HG02970 (cell line): Measurements from ENCODE around the gene ARL4C.

Experiments
- ATAC-seq: cut with Tn5 transposase; IDR thresholded peaks from one replicate; pipeline ENCODE4 v1.9.1; 2021; ENCODE audit warnings: mild to moderate bottlenecking, moderate library complexity, moderate number of reproducible peaks; ENCODE audit not compliant: unreplicated experiment, low FRiP score

ARL4C gene

GRCh38 chr2:234450431-234451124 lies 46.3 kb downstream of the ARL4C start:
- no peak for ATAC-seq

- ATAC-seq: no peak
Measured at GRCh38 chr2:234448506-234449184, 48.2 kb downstream of the ARL4C start.

DNA sequence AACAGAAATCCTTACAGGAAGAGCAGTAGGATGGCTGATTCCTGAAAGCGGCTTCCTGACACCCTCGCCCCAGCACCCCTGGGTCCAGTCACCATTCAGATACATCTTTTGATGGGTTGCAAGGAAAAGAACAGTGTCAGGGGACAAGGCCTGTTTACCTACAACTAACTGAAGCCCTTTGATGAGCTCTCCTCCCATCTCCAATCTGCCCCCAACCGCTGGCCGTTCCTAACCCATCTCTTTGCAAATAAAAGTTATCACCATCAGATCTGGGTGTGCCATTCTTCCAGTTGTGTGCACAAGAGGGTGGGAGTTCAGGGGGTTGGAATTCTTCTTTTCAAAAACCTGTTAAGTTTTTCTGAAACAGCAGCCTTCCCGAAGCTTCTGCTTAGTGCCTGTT lies 48.9 kb downstream of the ARL4C start:
- no peak for ATAC-seq

GRCh38 chr2:234447189-234447588 lies 49.7 kb downstream of the ARL4C start:
- ATAC-seq: no peak

DNA sequence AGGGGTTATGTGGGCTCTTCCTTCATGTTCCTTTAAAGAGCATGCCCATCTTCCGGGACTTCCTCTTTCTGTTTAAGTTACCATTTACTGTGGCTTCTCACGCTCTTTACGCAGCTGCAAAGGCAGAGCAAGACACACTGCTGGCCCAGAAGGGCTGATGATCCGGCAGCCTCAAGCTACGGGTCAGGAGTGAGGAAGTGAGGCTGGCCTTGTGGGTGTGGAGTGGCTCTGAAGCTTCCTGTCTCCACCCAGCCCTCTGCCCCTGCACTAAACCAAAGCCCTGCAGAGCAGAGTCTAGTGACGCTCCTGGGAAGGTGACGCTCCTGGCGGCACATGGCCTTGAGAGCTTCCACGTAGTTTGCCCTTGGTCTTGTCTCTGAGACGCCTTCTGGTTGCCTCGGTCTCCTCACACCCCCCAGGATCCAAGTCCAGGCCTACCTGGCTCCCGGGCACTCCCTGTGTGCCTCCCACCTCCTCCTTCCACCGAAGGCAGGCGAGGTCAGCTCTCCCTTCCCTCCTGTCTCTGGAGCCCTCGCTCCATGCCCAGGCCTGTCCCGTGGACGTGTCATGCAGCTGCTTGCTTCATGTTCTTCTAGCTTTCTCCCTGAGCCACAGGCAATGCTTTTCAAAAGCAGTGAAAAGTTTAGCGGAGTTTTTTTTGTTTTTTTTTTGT lies 50.3 kb downstream of the ARL4C start:
- ATAC-seq: peak; percentile 74

DNA sequence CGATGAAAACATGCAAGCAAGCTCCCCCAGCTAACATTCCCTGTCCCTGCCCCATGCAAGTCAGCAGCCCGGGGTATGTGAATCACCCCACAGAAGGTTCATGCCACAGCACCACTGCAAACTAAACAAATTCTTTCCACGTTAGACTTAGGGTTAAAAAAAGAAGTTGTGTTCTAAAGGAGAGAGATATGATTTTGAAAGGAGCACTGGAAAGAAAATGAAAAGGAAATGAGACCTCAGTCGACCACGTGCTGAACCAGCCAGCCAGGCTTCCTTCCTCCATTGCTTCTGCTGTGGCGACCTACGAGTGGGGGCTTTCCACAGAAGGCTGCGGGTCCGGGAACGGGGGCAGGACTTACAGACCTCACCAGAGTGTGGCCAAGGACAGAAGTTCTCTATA lies 52.0 kb downstream of the ARL4C start:
- ATAC-seq: no peak

GRCh38 chr2:234444242-234444730 lies 52.6 kb downstream of the ARL4C start:
- ATAC-seq: no peak
